Activated T-helper 2 cell treated with anti-CD3 and anti-CD28 coated beads, Interferon-gamma antibody, Interleukin-2, Interleukin-4, amounts not matched to agents 10 μg/mL and 5 μg/mL and 100 μg/mL, durations not matched to agents 14 hours and 24 hours and 36 hours (primary cell): ENCODE results near the gene ITGA5. TPM values are rescaled to one million over a fixed set of nuclear protein-coding genes. Genes with fewer than 3 reads are reported as not detected.

Experiments used
- DNase-seq: peaks from one replicate; pipeline ENCODE4 v3.0.0; 2021; ENCODE audit warnings: low spot score
- H3K27ac Mint-ChIP-seq: one replicate; pipeline ENCODE4 v1.8.0; 2021; ENCODE audit warnings: mixed read lengths
- H3K27me3 Mint-ChIP-seq: one replicate; pipeline ENCODE4 v1.8.0; 2021; ENCODE audit warnings: low read depth, mixed read lengths
- H3K36me3 Mint-ChIP-seq: one replicate; pipeline ENCODE4 v1.8.0; 2021; ENCODE audit warnings: low read depth, mixed read lengths
- H3K4me1 Mint-ChIP-seq: one replicate; pipeline ENCODE4 v1.8.0; 2021; ENCODE audit warnings: low read depth, mixed read lengths
- H3K4me3 Mint-ChIP-seq: one replicate; pipeline ENCODE4 v1.8.0; 2021; ENCODE audit warnings: low read depth, mild to moderate bottlenecking, moderate library complexity, mixed read lengths
- H3K9me3 Mint-ChIP-seq: one replicate; pipeline ENCODE4 v1.8.0; 2021; ENCODE audit warnings: mixed read lengths
- intact Hi-C: fragments of 100-400 bp; cut with micrococcal nuclease; formaldehyde crosslinking; loops from one replicate; pipeline ENCODE4 v1.15.1; 2023
- total RNA-seq: library from RNA; stranded (reverse); gene quantifications from 2 replicates; pipeline ENCODE4 v1.2.3, GENCODE V29; 2022

Gene ITGA5
- total RNA-seq, 1 donor from 2014 or later, result 41.4 TPM

GRCh38 chr12:54388237-54389133 lies 30.6 kb downstream of the ITGA5 start:
- Mint-ChIP-seq H3K36me3 (peaks cover 9% of the 10 kb centered on the region), H3K4me3 (no peak overlapping the region), H3K9me3 (no peaks in the 10 kb centered on the region), H3K27me3 (no peaks in the 10 kb centered on the region), H3K27ac (peak overlapping the region; percentile 7), H3K4me1 (peaks cover 13% of the 10 kb centered on the region)
- DNase-seq, result no peak
- intact Hi-C loops, result no loop called here

DNA sequence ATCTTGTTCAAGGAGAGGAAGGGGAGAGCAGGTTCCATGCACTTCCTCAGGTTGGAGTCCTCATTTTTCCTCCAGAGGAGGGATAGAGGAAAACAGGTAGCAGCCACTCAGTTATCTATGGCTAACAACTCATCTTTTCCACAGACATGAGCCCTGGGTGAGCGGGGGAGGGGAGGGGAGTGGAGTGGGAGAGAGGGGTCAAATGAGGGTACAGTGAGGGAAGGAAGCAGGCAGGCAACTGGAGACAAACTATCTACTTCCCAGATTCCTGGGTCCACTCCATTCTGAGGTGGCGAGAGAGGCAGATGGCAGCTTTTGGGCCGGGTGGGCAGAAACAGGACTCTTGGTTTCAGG lies 32.0 kb downstream of the ITGA5 start:
- Mint-ChIP-seq H3K27ac (no peak overlapping the region), H3K4me1 (peaks cover 16% of the 10 kb centered on the region), H3K36me3 (peaks cover 5% of the 10 kb centered on the region), H3K9me3 (no peaks in the 10 kb centered on the region), H3K27me3 (no peaks in the 10 kb centered on the region), H3K4me3 (no peak overlapping the region)
- intact Hi-C loops, result no loop called here
- DNase-seq, result no peak

DNA sequence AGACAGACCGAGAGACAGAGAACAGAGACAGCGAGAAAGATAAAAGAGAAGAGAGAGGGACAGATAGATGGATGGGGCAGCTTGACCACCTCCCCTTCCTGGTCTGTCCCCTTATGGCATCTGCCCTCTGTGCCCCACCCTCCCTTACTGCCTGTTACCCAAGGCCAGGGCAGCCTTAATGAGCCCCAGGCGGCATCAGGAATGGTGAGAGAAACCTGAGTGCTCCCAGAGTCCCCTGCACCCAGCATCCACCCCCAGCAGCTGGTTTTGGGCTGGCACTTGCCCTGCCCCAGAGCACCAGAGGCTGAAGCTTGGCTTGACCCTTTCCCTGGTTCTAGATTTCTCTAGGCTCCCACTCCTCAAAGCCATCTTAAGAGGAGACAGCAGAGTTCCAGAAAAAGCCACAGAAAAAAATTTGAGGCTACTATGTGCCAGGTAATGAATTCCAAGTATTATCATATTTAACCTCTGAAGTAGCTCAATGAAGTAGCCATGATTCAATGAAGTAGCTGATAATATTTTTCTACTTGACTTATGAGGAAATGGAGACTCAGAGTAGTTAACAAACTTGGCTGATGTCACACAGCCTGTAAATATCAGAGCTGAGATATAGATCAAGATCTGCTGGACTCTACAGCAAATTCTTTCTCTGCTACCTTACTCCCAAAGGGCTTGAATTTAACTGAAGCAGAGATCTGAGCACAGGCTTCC lies 32.5 kb downstream of the ITGA5 start:
- H3K4me1 Mint-ChIP-seq, result peaks cover 11% of the 10 kb centered on the region
- no peak for DNase-seq
- no peaks in the 10 kb centered on the region for H3K9me3 Mint-ChIP-seq
- intact Hi-C loops, result no loop called here
- no peak overlapping the region for H3K4me3 Mint-ChIP-seq
- peaks cover under 1% of the 10 kb centered on the region for H3K36me3 Mint-ChIP-seq
- no peak overlapping the region for H3K27ac Mint-ChIP-seq
- H3K27me3 Mint-ChIP-seq, result no peaks in the 10 kb centered on the region

GRCh38 chr12:54385251-54385914 lies 33.7 kb downstream of the ITGA5 start:
- intact Hi-C loops, result no loop called here
- Mint-ChIP-seq H3K4me3 (no peak overlapping the region), H3K27ac (no peak overlapping the region), H3K4me1 (peaks cover 11% of the 10 kb centered on the region), H3K9me3 (no peaks in the 10 kb centered on the region), H3K27me3 (no peaks in the 10 kb centered on the region), H3K36me3 (no peaks in the 10 kb centered on the region)
- DNase-seq, result no peak

DNA sequence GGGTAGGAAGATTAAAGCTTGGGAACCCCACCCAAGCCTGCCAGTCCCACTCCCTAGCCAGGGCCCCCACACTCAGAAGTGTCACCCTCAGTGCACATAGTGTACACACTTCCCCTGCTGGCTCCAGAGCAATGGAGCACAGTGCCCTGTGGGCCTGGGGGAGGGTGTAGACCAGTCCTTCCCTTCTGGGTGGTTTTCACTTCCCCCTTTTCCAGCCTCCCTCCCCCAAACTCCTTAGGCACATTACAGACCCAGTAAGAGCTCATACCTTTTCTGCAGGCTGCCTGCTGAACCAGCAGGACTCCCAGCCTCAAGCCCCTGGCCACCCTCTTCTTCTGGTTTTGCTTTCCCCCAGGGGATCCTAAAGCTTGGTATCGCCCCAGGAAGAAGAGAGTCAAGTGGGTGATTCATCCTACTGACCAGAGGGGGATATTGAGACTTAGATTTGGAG lies 34.5 kb downstream of the ITGA5 start, which contains the start of gene ZNF385A:
Gene ZNF385A (minus strand): TSS at position 143 of the 451 bp plus-strand sequence. CDS start 219 bp downstream, outside the sequence.
- no peak within 1 kb of the TSS for H3K27ac Mint-ChIP-seq
- intact Hi-C loops, result no loop called here

DNA sequence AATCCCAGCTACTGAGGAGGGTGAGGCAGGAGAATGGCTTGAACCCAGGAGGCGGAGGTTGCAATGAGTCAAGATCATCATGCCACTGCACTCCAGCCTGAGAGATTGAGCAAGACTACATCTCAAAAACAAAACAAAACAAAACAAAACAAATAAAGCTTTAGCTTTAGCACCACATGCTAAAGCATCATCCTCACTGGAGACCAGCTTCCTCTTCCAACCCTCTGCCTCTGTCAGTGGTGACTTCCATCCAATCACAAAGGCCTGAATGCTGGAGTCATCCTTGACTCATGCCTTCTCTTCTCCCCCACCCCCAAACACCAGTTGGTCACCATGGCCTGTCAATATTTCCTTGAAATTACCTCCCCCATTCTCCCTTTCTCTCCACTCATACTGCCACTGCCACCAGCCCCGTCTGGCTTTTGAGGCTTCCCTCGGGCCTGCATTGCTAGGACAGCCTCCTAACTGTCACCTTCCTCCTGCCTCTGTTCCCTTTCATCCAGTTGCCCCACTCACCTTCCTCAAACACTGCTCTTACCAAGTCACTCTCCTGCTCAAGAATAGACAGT lies 35.9 kb downstream of the ITGA5 start:
- peak overlapping the region; percentile 1 for H3K27ac Mint-ChIP-seq
- H3K27me3 Mint-ChIP-seq, result peaks cover 5% of the 10 kb centered on the region
- H3K36me3 Mint-ChIP-seq, result no peaks in the 10 kb centered on the region
- intact Hi-C loops, result no loop called here
- no peaks in the 10 kb centered on the region for H3K9me3 Mint-ChIP-seq
- H3K4me3 Mint-ChIP-seq, result no peak overlapping the region
- no peak for DNase-seq
- peaks cover 16% of the 10 kb centered on the region for H3K4me1 Mint-ChIP-seq

More for the DNA sequence above, 34.5 kb downstream of the ITGA5 start, which contains the start of gene ZNF385A:
- H3K27me3 Mint-ChIP-seq, result no peaks in the 10 kb centered on the region
- H3K4me1 Mint-ChIP-seq, result peaks cover 13% of the 10 kb centered on the region
- H3K36me3 Mint-ChIP-seq, result no peaks in the 10 kb centered on the region
- DNase-seq, result no peak
- no peaks in the 10 kb centered on the region for H3K9me3 Mint-ChIP-seq
- H3K4me3 Mint-ChIP-seq, result no peak within 1 kb of the TSS

DNA sequence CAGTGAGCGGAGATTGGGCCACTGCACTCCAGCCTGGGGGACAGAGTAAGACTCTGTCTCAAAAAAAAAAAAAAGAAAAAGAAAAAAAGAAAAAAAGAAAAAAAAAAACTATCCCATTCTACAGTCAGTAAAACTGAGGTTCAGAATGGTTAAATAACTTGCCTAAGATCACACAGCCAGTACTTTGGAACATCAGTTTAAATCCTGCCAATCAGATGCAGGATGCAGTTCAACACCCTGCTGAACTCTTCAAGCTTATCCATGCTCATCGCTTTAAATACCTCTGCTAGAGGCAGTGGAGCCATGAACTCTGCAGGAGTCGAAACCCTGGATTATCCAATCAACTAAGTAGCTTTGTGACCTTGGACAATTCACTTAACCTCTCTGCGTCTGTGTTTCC lies 37.9 kb downstream of the ITGA5 start:
- Mint-ChIP-seq H3K9me3 (no peaks in the 10 kb centered on the region), H3K27ac (no peak overlapping the region), H3K4me1 (peaks cover 12% of the 10 kb centered on the region), H3K36me3 (no peaks in the 10 kb centered on the region), H3K4me3 (no peak overlapping the region), H3K27me3 (peaks cover 12% of the 10 kb centered on the region)
- intact Hi-C loops, result no loop called here
- DNase-seq, result no peak

DNA sequence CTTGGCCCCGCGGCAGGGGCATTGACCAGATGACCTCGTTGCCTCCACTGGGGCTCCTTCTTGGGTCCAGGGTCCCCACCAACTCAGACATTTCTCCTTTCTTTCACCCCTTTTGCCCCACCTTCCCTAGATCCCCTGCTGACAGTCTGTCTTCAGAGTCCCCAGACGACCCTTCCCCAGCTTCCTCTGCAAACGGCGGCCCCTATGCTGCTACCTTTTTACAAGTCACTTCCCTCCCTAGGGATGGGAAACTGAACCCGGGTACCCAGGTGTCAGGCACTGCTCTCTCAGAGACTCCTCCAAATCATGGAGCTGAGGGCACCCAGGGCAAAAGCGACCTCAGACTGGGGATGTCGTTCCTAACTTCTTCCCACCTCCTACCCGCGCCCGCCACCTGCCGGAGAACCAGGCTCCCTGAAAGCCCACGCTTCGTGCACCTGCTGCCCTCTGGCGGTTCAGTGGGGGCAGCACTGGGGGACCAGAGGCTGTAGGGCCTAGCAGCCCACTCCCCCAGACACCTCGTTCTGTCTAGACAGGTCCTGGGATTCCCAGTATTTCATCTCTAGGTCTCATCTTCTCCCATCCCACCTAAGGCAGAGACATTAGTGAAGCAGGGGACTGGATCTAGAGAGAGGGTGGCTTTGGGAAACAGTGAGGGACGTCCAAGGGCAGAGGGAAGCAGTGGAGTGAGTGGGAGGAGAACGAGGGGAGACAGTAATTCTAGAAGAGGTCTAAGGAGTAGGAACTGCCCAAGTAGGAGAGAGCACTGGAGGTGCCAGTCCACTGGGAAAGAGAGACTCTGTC lies 39.5 kb downstream of the ITGA5 start:
- intact Hi-C loops, result loop anchor here (1.0 to 10.0 kb wide), 3 partner anchors 11 to 365 kb away; no protein-coding TSS in a partner anchor
- peak; percentile 83 for DNase-seq
- Mint-ChIP-seq H3K27ac (no peak overlapping the region), H3K36me3 (no peaks in the 10 kb centered on the region), H3K4me3 (peak overlapping the region; percentile 65), H3K4me1 (peaks cover 11% of the 10 kb centered on the region), H3K27me3 (peaks cover 12% of the 10 kb centered on the region), H3K9me3 (no peaks in the 10 kb centered on the region)

DNA sequence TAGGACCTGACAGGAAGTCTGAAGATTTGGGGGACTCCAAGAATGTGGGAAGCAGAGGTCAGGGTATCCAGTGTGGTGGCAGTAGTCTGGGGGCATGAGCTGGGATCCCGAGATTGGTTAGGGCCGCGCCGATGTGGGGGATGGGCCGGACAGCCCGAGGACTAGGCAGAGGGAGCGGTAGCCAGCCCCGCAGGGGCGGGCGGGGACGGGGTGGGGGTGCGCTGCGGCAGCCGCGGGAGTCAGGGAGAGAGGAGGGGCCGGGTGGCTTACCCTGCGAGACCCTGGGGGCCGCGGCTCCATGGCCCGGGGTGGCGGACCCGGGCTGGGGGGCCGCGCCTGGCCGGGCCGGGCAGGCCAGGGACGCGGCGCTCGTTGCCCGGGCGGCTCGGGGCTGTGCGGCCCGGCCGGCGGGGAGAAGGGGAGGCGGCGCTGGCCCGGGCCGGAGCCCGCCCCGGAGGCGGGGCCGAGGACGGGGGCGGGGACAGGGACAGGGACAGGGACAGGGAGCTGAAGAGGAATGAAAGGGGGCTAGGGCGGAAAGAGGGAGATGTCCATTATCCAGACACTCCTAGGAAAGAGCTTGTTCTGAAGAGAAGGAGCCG lies 40.2 kb downstream of the ITGA5 start:
- Mint-ChIP-seq H3K4me3 (peak overlapping the region; percentile 49), H3K36me3 (no peaks in the 10 kb centered on the region), H3K27me3 (peaks cover 12% of the 10 kb centered on the region), H3K9me3 (no peaks in the 10 kb centered on the region), H3K27ac (no peak overlapping the region), H3K4me1 (peaks cover 11% of the 10 kb centered on the region)
- intact Hi-C loops, result loop anchor here (1.0 to 10.0 kb wide), 3 partner anchors 11 to 364 kb away; no protein-coding TSS in a partner anchor
- no peak for DNase-seq

DNA sequence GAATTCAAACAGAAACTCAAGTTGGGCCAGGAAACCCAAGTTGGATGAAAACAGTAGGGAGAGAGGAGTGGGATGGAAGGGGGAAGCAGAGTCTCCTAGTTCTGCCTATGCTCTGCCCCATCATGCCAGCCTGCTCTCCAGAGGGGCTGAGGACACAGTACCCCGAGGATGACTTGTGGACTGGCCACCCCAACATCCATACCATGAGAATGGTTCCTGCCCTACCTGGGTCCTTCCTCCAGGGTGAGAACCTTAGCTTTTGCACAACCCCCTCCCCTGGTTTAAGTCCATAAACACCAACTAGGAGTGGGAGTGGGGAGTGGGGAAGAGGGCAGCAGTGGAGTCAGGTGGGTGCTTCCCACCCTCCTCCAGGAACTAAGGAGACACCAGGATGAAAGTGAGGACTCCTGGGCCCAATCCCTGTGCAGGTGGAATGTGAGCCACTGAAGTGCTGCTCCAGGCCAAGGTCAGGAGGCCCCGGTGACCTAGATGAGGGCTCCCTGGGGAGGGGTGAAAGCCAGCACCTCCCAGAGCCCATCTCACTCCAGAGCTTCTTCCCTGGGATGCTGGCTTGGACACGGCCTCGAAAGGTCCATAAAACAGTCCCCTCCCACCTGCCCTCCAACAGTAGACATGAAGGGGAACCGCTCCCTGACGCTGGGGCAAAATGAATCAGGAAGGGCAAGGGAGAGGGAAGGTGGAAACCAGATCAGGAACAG lies 41.1 kb downstream of the ITGA5 start:
- Mint-ChIP-seq H3K9me3 (no peaks in the 10 kb centered on the region), H3K27ac (no peak overlapping the region), H3K4me3 (peak overlapping the region; percentile 49), H3K27me3 (peaks cover 12% of the 10 kb centered on the region), H3K4me1 (peaks cover 11% of the 10 kb centered on the region), H3K36me3 (no peaks in the 10 kb centered on the region)
- DNase-seq, result no peak
- intact Hi-C loops, result loop anchor here (10.0 kb wide), 1 partner anchor 363 kb away; no protein-coding TSS in a partner anchor

- Mint-ChIP-seq H3K27ac (no peak overlapping the region), H3K9me3 (no peaks in the 10 kb centered on the region), H3K36me3 (no peaks in the 10 kb centered on the region), H3K27me3 (peaks cover 12% of the 10 kb centered on the region), H3K4me3 (no peak overlapping the region), H3K4me1 (peaks cover 11% of the 10 kb centered on the region)
- DNase-seq, result no peak
- intact Hi-C loops, result loop anchor here (10.0 kb wide), 1 partner anchor 362 kb away; no protein-coding TSS in a partner anchor
Observed at GRCh38 chr12:54377007-54377406, 42.1 kb downstream of the ITGA5 start.
